Neutrophil (primary cell): ENCODE measurements around the gene BCAS3.

Experiments
- H3K27ac ChIP-seq: fragments of 200-600 bp; sonication (generic); 2 replicates; pipeline ENCODE4 v1.5.1; 2016; ENCODE audit warnings: mild to moderate bottlenecking, moderate library complexity
- H3K27me3 ChIP-seq: fragments of 200-600 bp; sonication (generic); 2 replicates; pipeline ENCODE4 v1.6.0; 2016; ENCODE audit warnings: mild to moderate bottlenecking
- H3K36me3 ChIP-seq: fragments of 200-600 bp; sonication (generic); 2 replicates; pipeline ENCODE4 v1.5.1; 2017
- H3K4me1 ChIP-seq, 2 experiments: fragments of 200-600 bp in 1 of 2; sonication (generic) in 1 of 2; 1 replicate in 1 of 2; 2 replicates in 1 of 2; pipeline versions ENCODE4 v1.5.1 to v1.6.1; 2013 to 2016; ENCODE audit warnings: low read depth in 1 of 2, low read length in 1 of 2, mild to moderate bottlenecking in 1 of 2, moderate library complexity in 1 of 2; ENCODE audit not compliant: control insufficient read depth in 1 of 2, insufficient read depth in 1 of 2
- H3K4me3 ChIP-seq, 2 experiments: fragments of 200-600 bp in 1 of 2; sonication (generic) in 1 of 2; 1 replicate in 1 of 2; 2 replicates in 1 of 2; pipeline ENCODE4 v1.5.1; 2013 to 2016; ENCODE audit warnings: low read depth in 1 of 2, low read length in 1 of 2, mild to moderate bottlenecking in 1 of 2, moderate library complexity in 1 of 2
- H3K9me3 ChIP-seq: fragments of 200-600 bp; sonication (generic); 2 replicates; pipeline ENCODE4 v1.5.1; 2016
- CTCF ChIP-seq: fragments of 200-600 bp; sonication (generic); IDR thresholded peaks from 2 replicates; pipeline ENCODE4 v1.5.1; 2016; ENCODE audit warnings: antibody characterized with exemption

The BCAS3 gene

DNA sequence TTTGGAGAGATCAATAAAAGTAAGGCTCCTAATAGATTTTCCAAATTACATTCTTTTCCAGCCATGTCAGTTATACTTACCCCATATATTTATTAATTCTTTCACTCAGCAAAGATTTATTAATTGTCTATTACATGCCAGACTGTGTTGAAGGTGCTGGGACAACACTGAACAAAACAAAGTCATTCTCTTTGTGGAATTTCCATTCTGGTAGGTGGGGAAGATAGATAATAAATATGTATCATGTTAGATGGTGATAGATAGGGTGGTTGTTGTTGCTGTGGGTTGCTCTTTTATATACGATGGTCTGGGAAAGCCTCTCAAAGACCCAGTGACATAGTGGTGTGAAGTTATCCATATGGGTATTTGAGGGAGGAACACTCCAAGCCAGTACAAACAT is 39.1 kb downstream of the BCAS3 start:
- Histone ChIP-seq H3K36me3 (peaks cover 5% of the 10 kb centered on the region), H3K27ac (no peak overlapping the region), H3K4me1 (no peaks in the 10 kb centered on the region), H3K9me3 (no peaks in the 10 kb centered on the region), H3K4me3 (no peak overlapping the region), H3K27me3 (no peaks in the 10 kb centered on the region)
- no peak for TF ChIP-seq CTCF

- Histone ChIP-seq H3K9me3 (no peaks in the 10 kb centered on the region), H3K27ac (no peak overlapping the region), H3K27me3 (no peaks in the 10 kb centered on the region), H3K4me1 (no peaks in the 10 kb centered on the region), H3K4me3 (no peak overlapping the region), H3K36me3 (no peaks in the 10 kb centered on the region)
- no peak for TF ChIP-seq CTCF
Observed at GRCh38 chr17:60717814-60718213, 40.2 kb downstream of the BCAS3 start.

DNA sequence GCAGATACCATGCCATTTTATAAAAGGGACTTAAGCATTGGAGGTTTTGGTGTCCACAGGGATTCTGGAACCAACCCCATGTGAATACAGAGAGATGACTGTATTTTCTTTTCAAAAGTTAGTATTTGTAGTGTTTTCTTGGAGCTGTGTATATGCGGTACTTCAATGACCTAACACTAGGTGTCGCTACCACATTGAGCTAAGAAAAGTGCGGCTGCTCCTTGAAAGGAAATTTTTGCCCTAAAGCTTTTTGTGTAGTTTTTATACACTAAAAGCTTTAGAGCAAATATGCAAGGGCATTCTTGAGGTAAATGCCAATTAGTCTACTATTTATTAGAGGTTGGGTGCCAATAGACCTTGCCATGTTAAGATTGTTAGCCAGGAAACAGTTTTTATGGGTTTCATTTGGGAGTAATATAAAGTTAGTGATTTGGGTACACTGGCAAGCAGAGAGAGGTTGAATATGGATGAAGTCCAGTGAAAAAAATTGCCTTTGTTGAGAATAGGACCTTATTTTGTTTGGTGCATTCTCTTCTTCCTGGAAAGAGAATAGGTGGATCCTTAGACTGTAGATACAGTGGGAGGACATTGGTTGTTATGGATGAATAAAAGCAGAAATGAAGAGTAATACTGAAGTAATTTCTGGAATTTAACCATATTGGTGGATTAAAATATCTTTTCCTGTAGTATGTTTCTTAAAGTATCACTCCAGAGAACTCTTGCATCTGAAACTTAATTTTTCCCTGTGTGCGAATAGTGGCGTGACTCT is 43.3 kb downstream of the BCAS3 start:
- TF ChIP-seq CTCF, result peak; percentile 75
- no peaks in the 10 kb centered on the region for H3K4me1 ChIP-seq
- H3K27me3 ChIP-seq, result no peaks in the 10 kb centered on the region
- no peak overlapping the region for H3K4me3 ChIP-seq
- H3K9me3 ChIP-seq, result no peaks in the 10 kb centered on the region
- no peak overlapping the region for H3K27ac ChIP-seq
- H3K36me3 ChIP-seq, result no peaks in the 10 kb centered on the region

DNA sequence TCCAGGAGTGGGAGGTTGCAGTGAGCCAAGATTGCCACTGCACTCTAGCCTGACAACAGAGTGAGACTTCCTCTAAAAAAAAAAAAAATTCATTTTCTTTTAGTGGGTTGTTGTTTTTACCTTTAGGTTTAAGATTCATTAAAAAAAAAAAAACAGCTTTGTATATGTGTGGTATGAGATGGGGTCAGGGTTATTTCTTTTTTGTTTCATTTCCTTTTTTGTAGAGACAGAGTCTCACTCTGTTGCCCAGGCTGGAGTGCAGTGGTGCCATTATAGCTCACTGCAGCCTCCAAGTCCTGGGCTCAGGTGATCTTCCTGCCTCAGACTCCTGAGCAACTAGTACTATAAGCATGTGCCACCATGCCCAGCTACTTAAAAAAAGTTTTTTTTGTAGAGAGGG is 47.0 kb downstream of the BCAS3 start:
- no peaks in the 10 kb centered on the region for H3K36me3 ChIP-seq
- H3K4me3 ChIP-seq, result no peak overlapping the region
- TF ChIP-seq CTCF, result no peak
- no peaks in the 10 kb centered on the region for H3K27me3 ChIP-seq
- no peak overlapping the region for H3K27ac ChIP-seq
- H3K4me1 ChIP-seq, result no peaks in the 10 kb centered on the region
- H3K9me3 ChIP-seq, result no peaks in the 10 kb centered on the region

- H3K27ac ChIP-seq, result no peak overlapping the region
- no peaks in the 10 kb centered on the region for H3K9me3 ChIP-seq
- H3K4me1 ChIP-seq, result no peaks in the 10 kb centered on the region
- no peaks in the 10 kb centered on the region for H3K27me3 ChIP-seq
- H3K4me3 ChIP-seq, result no peak overlapping the region
- no peaks in the 10 kb centered on the region for H3K36me3 ChIP-seq
- TF ChIP-seq CTCF, result no peak
Observed at GRCh38 chr17:60729854-60730253, 52.2 kb downstream of the BCAS3 start.
